Mesendoderm (in vitro differentiated cells): ENCODE measurements around the gene ZBTB3.
"Not testable (repeated sequence)": the region's sequence is repeated elsewhere in the genome, so short reads cannot be mapped to it uniquely, and the experiment has no call there.

Experiments
- DNase-seq: peaks from one replicate; pipeline ENCODE4 v3.0.0; 2013
- H2AK5ac ChIP-seq: 2 replicates; pipeline ENCODE4 v1.6.1; 2013; ENCODE audit warnings: low read length, inconsistent platforms
- H2BK120ac ChIP-seq: 2 replicates; pipeline ENCODE4 v1.6.1; 2013; ENCODE audit warnings: low read depth, mild to moderate bottlenecking, low read length, moderate library complexity, mixed read lengths
- H2BK15ac ChIP-seq: replicated peaks from 2 replicates; pipeline ENCODE4 v1.6.1; 2013; ENCODE audit warnings: low read depth, mild to moderate bottlenecking, moderate library complexity
- H2BK5ac ChIP-seq: 2 replicates; pipeline ENCODE4 v1.6.1; 2013; ENCODE audit warnings: low read length, inconsistent platforms
- H3K18ac ChIP-seq: 2 replicates; pipeline ENCODE4 v1.6.1; 2013; ENCODE audit warnings: mild to moderate bottlenecking, low read length, mixed read lengths
- H3K23ac ChIP-seq: one replicate; pipeline ENCODE4 v1.6.1; 2013; ENCODE audit warnings: low read length
- H3K27ac ChIP-seq: 2 replicates; pipeline ENCODE4 v1.5.1; 2013; ENCODE audit warnings: low read depth, mild to moderate bottlenecking, inconsistent platforms, low read length, moderate library complexity
- H3K27me3 ChIP-seq: 2 replicates; pipeline ENCODE4 v1.6.1; 2013; ENCODE audit warnings: low read length, control low read depth, mild to moderate bottlenecking, inconsistent platforms; ENCODE audit not compliant: insufficient read depth, poor library complexity
- H3K36me3 ChIP-seq: 2 replicates; pipeline ENCODE4 v1.6.1; 2013; ENCODE audit warnings: low read length, inconsistent platforms; ENCODE audit not compliant: control insufficient read depth, insufficient read depth
- H3K4ac ChIP-seq: one replicate; pipeline ENCODE4 v1.6.1; 2013; ENCODE audit warnings: low read depth, mild to moderate bottlenecking, low read length, moderate library complexity
- H3K4me1 ChIP-seq: 2 replicates; pipeline ENCODE4 v1.6.1; 2013; ENCODE audit warnings: low read depth, low read length, inconsistent platforms; ENCODE audit not compliant: control insufficient read depth
- H3K4me2 ChIP-seq: 2 replicates; pipeline ENCODE4 v1.6.1; 2013; ENCODE audit warnings: low read length
- H3K4me3 ChIP-seq: 2 replicates; pipeline ENCODE4 v1.5.1; 2013; ENCODE audit warnings: mild to moderate bottlenecking, low read length
- H3K56ac ChIP-seq: one replicate; pipeline ENCODE4 v1.6.1; 2013; ENCODE audit warnings: low read length
- H3K79me1 ChIP-seq: 2 replicates; pipeline ENCODE4 v1.6.1; 2013; ENCODE audit warnings: low read length, inconsistent platforms
- H3K79me2 ChIP-seq: 2 replicates; pipeline ENCODE4 v1.6.1; 2013; ENCODE audit warnings: mild to moderate bottlenecking, low read length; ENCODE audit not compliant: control insufficient read depth, insufficient read depth
- H3K9ac ChIP-seq: 2 replicates; pipeline ENCODE4 v1.6.1; 2013; ENCODE audit warnings: low read length, inconsistent platforms
- H4K5ac ChIP-seq: one replicate; pipeline ENCODE4 v1.6.1; 2013; ENCODE audit warnings: low read length
- H4K8ac ChIP-seq: one replicate; pipeline ENCODE4 v1.6.1; 2013; ENCODE audit warnings: low read depth, mild to moderate bottlenecking, control low read depth, low read length, moderate library complexity
- WGBS: extraction: QIAGEN DNeasy Blood & Tissue Kit; methylation state at CpG from one replicate; pipeline ENCODE4 v1.1.7; 2013; ENCODE audit warnings: low lambda C conversion rate, missing lambda C conversion rate; ENCODE audit not compliant: insufficient coverage; ENCODE audit errors: extremely low coverage; 5-methylcytosine and 5-hydroxymethylcytosine counted together

ZBTB3 gene

DNA sequence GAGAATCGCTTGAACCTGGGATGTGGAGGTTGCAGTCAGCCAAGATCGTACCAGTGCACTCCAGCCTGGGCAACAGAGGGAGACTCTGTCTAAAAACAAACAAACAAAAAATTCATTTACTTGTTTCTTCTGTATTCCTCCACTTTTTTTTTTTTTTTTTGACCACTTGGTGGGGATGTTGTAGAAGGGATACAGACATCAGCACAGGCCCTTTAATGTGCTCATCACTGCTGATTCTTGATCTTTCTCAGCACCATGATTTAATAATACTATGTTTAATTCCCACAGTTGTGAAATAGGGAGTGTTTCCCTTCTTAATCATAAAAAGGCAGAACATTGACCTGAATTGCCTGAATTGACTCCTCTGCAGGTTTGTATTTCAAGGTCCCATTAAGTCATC is 21.1 kb downstream of the ZBTB3 start:
- no peak overlapping the region for H3K56ac ChIP-seq
- H3K36me3 ChIP-seq = peaks cover 1% of the 10 kb centered on the region
- H3K27me3 ChIP-seq = no peaks in the 10 kb centered on the region
- no peak overlapping the region for H3K4me3 ChIP-seq
- no peak overlapping the region for H3K4ac ChIP-seq
- H2BK15ac ChIP-seq = no peak overlapping the region
- no peak overlapping the region for H3K18ac ChIP-seq
- H3K79me1 ChIP-seq = no peaks in the 10 kb centered on the region
- H4K8ac ChIP-seq = no peak overlapping the region
- no peak overlapping the region for H3K27ac ChIP-seq
- H3K4me1 ChIP-seq = no peaks in the 10 kb centered on the region
- H3K79me2 ChIP-seq = peaks cover 16% of the 10 kb centered on the region
- no CpG with 5 or more reads among the region's 2 CpGs for WGBS
- no peak overlapping the region for H3K9ac ChIP-seq
- no peak overlapping the region for H2AK5ac ChIP-seq
- H2BK5ac ChIP-seq = no peak overlapping the region
- no peak overlapping the region for H2BK120ac ChIP-seq
- no peak overlapping the region for H4K5ac ChIP-seq
- peak; percentile 52 for DNase-seq
- no peak overlapping the region for H3K4me2 ChIP-seq
- no peak overlapping the region for H3K23ac ChIP-seq

DNA sequence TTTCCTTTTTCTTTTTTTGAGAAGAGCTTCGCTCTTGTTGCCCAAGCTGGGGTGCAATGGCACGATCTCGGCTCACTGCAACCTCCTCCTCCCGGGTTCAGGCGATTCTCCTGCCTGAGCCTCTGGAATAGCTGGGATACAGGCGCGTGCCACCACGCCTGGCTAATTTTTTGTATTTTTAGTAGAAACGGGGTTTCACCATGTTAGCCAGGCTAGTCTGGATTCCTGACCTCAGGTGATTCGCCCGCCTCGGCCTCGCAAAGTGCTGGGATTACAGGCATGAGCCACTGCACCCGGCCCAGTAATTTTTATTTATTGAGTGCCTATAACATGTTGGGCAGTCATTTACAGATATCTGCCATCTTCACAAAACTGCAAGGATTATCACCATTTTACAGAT is 23.9 kb downstream of the ZBTB3 start:
- not testable (repeated sequence) for H2BK120ac ChIP-seq, H4K8ac ChIP-seq, H3K23ac ChIP-seq, H2BK15ac ChIP-seq, H3K79me1 ChIP-seq, H2BK5ac ChIP-seq, H3K4me2 ChIP-seq, H3K18ac ChIP-seq, H3K27me3 ChIP-seq, H2AK5ac ChIP-seq, H3K4me3 ChIP-seq, H3K27ac ChIP-seq, DNase-seq, H3K36me3 ChIP-seq, H4K5ac ChIP-seq, H3K4me1 ChIP-seq, H3K4ac ChIP-seq, H3K56ac ChIP-seq
- no CpG with 5 or more reads among the region's 14 CpGs for WGBS
- Histone ChIP-seq H3K9ac (peak overlapping the region; percentile 27), H3K79me2 (peaks cover 34% of the 10 kb centered on the region)

DNA sequence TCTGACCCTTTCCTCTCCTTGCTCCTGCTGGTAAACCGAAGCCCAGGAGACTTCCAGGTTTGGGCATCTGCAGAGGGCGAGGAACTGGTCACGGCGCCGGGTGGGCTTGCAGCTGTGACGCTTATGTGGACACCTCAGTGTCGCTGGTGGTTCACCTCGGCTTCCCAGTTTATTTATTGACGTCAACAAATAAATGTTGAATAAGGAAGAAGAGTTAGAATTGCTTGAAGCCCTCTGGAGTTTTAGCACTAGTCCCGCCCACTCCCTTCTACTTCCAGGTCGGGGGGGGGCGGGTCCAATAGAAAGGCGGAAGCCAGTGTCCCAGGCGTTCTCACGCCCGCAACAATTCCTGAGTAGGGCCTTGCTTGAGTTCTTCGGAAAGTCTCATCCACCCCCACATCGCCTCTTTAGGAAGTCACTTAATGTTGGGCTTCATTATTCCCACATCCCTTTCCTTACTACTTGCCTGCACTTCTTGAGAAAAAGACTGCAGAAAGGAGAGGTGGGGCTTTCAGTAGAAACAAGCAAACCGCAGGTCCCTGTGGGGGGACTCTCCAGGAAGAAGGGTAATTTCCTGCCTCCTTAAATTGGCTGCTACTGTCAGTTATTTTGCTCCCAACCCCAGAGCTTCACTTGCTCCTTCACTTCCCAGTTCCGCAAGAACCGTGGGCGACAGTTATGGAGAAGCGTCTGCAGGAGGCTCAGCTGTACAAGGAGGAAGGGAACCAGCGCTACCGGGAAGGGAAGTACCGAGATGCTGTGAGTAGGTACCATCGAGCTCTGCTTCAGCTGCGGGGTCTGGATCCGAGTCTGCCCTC is 25.6 kb downstream of the ZBTB3 start, which contains the start of gene TTC9C:
TSS of gene TTC9C (plus strand) at position 316 of the 818 bp plus-strand sequence. CDS start at position 679, 363 bp downstream.
- Histone ChIP-seq H3K4ac (peak within 1 kb of the TSS; percentile 99), H3K18ac (peak within 1 kb of the TSS; percentile 98), H3K79me1 (peaks cover 5% of the 10 kb centered on the region), H2BK120ac (peak within 1 kb of the TSS; percentile 52), H3K27ac (peak within 1 kb of the TSS; percentile 94), H2BK15ac (no peak within 1 kb of the TSS), H3K36me3 (peaks cover 6% of the 10 kb centered on the region), H3K4me1 (peaks cover 3% of the 10 kb centered on the region), H3K23ac (peak within 1 kb of the TSS; percentile 97), H3K56ac (peak within 1 kb of the TSS; percentile 100), H3K4me2 (peak within 1 kb of the TSS; percentile 100), H3K79me2 (peaks cover 51% of the 10 kb centered on the region), H3K9ac (peak within 1 kb of the TSS; percentile 94), H3K27me3 (no peaks in the 10 kb centered on the region), H4K8ac (peak within 1 kb of the TSS; percentile 17), H2AK5ac (peak within 1 kb of the TSS; percentile 77), H4K5ac (peak within 1 kb of the TSS; percentile 95), H2BK5ac (peak within 1 kb of the TSS; percentile 97), H3K4me3 (peak within 1 kb of the TSS; percentile 81)
- WGBS = no CpG with 5 or more reads among the region's 29 CpGs
- DNase-seq = peak; percentile 91

DNA sequence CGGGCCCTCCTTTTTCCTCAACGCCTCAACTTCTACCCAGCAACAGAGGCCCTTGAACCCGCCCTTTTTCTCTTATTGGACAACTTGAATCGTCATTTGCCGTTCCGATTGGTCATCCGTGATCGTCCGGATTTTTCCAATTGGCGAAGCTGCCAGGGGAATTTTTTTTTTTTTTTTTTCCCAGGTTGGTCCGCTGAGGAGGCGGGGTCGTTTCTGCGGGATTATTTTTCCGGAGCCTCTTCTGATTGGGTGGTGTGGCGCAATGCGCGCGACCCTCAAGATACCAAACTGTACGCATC is 26.1 kb downstream of the ZBTB3 start:
- Histone ChIP-seq H3K9ac (peak overlapping the region; percentile 94), H3K56ac (peak overlapping the region; percentile 100), H3K36me3 (peaks cover 7% of the 10 kb centered on the region), H3K18ac (peak overlapping the region; percentile 98), H4K8ac (peak overlapping the region; percentile 17), H3K27ac (peak overlapping the region; percentile 94), H2BK120ac (no peak overlapping the region), H3K79me2 (peaks cover 51% of the 10 kb centered on the region), H4K5ac (peak overlapping the region; percentile 95), H3K4ac (peak overlapping the region; percentile 99), H3K4me2 (peak overlapping the region; percentile 100), H3K27me3 (no peaks in the 10 kb centered on the region), H3K4me1 (peaks cover 3% of the 10 kb centered on the region), H3K4me3 (peak overlapping the region; percentile 81), H2AK5ac (no peak overlapping the region), H2BK15ac (no peak overlapping the region), H2BK5ac (peak overlapping the region; percentile 97), H3K79me1 (peaks cover 5% of the 10 kb centered on the region), H3K23ac (peak overlapping the region; percentile 97)
- no CpG with 5 or more reads among the region's 20 CpGs for WGBS
- DNase-seq = peak; percentile 99

DNA sequence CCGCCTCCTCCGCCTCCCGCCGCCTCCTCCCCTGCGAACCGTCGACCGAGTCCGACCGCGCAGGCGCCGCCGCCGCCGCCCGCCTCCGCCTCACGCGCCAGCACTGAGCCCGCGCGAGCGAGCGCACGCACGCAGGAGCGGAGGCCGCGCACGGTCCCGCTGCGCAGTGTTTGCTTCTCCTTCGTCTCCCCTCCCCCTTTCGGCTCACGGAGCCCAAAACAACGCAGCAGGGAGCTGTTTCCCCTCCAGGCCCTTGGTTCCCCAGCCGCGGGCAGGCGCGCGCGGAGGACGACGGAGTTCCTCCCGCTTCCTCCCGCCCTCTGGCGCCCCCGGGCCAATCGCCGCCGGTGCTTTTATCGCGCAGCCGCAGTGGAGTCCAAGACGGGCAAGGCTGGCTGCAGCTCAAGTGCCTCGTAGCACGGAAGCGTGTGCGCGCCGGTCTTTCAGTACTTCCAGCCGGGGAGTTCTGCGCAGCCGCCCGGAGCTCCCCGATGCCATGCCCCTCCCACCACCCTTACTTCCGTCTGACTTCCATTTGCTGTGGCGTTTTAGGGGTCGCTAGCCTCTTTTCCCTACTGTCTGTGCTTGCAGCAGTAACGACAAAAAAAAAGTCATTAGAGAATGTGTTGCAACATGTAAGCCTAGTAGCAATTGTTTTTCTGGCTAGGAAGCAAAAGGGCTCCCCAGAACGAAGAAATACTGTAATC is 26.6 kb downstream of the ZBTB3 start, which contains the start of gene HNRNPUL2:
TSS of gene HNRNPUL2 (minus strand) at position 293 of the 707 bp plus-strand sequence. CDS start 301 bp downstream, outside the sequence.
- H3K56ac ChIP-seq = peak within 1 kb of the TSS; percentile 100
- peak within 1 kb of the TSS; percentile 17 for H4K8ac ChIP-seq
- peaks cover 53% of the 10 kb centered on the region for H3K79me2 ChIP-seq
- peak within 1 kb of the TSS; percentile 98 for H3K23ac ChIP-seq
- H3K18ac ChIP-seq = peak within 1 kb of the TSS; percentile 98
- H3K27me3 ChIP-seq = no peaks in the 10 kb centered on the region
- H2BK5ac ChIP-seq = peak within 1 kb of the TSS; percentile 97
- H2BK15ac ChIP-seq = no peak within 1 kb of the TSS
- H2BK120ac ChIP-seq = peak within 1 kb of the TSS; percentile 52
- peak within 1 kb of the TSS; percentile 95 for H4K5ac ChIP-seq
- H3K79me1 ChIP-seq = peaks cover 9% of the 10 kb centered on the region
- DNase-seq = peak; percentile 99
- H3K4me2 ChIP-seq = peak within 1 kb of the TSS; percentile 100
- H3K36me3 ChIP-seq = peaks cover 12% of the 10 kb centered on the region
- peak within 1 kb of the TSS; percentile 99 for H3K4ac ChIP-seq
- peak within 1 kb of the TSS; percentile 77 for H2AK5ac ChIP-seq
- WGBS = no CpG with 5 or more reads among the region's 72 CpGs
- peak within 1 kb of the TSS; percentile 81 for H3K4me3 ChIP-seq
- H3K27ac ChIP-seq = peak within 1 kb of the TSS; percentile 94
- H3K9ac ChIP-seq = peak within 1 kb of the TSS; percentile 94
- H3K4me1 ChIP-seq = peaks cover 3% of the 10 kb centered on the region
